ENCODE results near the gene GLOD4.

- TF ChIP-seq CTCF (conservative IDR thresholded peaks at IDR 0.05 in 1 of 2, IDR thresholded peaks at IDR 0.05 in 1 of 2; ENCODE audit: low read depth in 1 of 2, low read length in 2 of 2) = no peak
- TF ChIP-seq EZH2 (IDR thresholded peaks at IDR 0.05; ENCODE audit: low read length, missing control alignments) = no peak
Observed at GRCh38 chr17:773016-773415, 9.1 kb downstream of the GLOD4 start.

Measured in fibroblast of lung (primary cell).